Mesothelial cell of epicardium (in vitro differentiated cells): ENCODE measurements around the gene ADGRV1. TPM values are rescaled to one million over a fixed set of nuclear protein-coding genes. Genes with fewer than 3 reads are reported as not detected.

ENCODE experiments used
- DNase-seq, 2 experiments: peaks; one replicate each; pipeline ENCODE4 v3.0.0; 2021; ENCODE audit warnings: low spot score in 2 of 2; ENCODE audit not compliant: unreplicated experiment in 2 of 2
- H3K27ac Mint-ChIP-seq: 2 replicates; pipeline ENCODE4 v1.8.0; 2021; ENCODE audit warnings: mixed read lengths
- H3K27me3 Mint-ChIP-seq: 2 replicates; pipeline ENCODE4 v1.8.0; 2021; ENCODE audit warnings: low read depth, mixed read lengths
- H3K36me3 Mint-ChIP-seq: 2 replicates; pipeline ENCODE4 v1.8.0; 2021; ENCODE audit warnings: mixed read lengths
- H3K4me1 Mint-ChIP-seq: 2 replicates; pipeline ENCODE4 v1.8.0; 2021; ENCODE audit warnings: mixed read lengths
- H3K4me3 Mint-ChIP-seq: 2 replicates; pipeline ENCODE4 v1.8.0; 2021; ENCODE audit warnings: mild to moderate bottlenecking, moderate library complexity, mixed read lengths
- H3K9me3 Mint-ChIP-seq: 2 replicates; pipeline ENCODE4 v1.8.0; 2021; ENCODE audit warnings: mixed read lengths
- total RNA-seq: library from RNA; stranded (reverse); gene quantifications from 3 replicates; pipeline ENCODE4 v1.2.1, GENCODE V29; 2021
- TF ChIP-seq, protein P1 (sequence below): fragments of 200-600 bp; sonication (generic); IDR thresholded peaks from one replicate; pipeline ENCODE4 v1.5.0; 2021; ENCODE audit warnings: antibody characterized with exemption; ENCODE audit not compliant: unreplicated experiment

ADGRV1 gene
- total RNA-seq, 1 donor from 2014 or later = 25.4 TPM

- H3K27me3 Mint-ChIP-seq = no peaks in the 10 kb centered on the region
These were observed 244.1 kb downstream of the ADGRV1 start for GRCh38 chr5:90802474-90803317.

DNA sequence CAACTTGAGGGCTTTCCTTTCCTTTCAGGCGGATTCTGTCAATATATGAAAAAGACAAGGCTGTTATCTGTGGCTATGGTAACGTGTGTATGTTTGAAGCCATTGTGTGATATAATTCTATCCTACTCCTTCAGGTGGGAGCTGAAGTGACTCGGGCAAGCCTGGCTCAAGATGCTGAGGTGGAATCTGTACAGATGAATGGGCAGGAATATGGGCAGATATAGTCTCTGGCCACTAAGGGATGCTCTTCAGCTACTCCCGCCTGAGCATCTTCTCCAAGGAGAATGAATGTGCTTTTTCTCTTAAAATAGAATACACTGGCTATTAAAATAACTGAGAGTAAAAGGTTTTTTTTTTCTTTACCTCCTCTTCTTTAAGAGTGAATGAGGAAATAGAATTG is 244.8 kb downstream of the ADGRV1 start:
- Mint-ChIP-seq H3K4me3 (no peak overlapping the region), H3K27ac (no peak overlapping the region), H3K27me3 (no peaks in the 10 kb centered on the region), H3K4me1 (peaks cover 3% of the 10 kb centered on the region), H3K36me3 (peaks cover 2% of the 10 kb centered on the region), H3K9me3 (peaks cover 19% of the 10 kb centered on the region)
- no peak for DNase-seq
- TF ChIP-seq, protein P1, sequence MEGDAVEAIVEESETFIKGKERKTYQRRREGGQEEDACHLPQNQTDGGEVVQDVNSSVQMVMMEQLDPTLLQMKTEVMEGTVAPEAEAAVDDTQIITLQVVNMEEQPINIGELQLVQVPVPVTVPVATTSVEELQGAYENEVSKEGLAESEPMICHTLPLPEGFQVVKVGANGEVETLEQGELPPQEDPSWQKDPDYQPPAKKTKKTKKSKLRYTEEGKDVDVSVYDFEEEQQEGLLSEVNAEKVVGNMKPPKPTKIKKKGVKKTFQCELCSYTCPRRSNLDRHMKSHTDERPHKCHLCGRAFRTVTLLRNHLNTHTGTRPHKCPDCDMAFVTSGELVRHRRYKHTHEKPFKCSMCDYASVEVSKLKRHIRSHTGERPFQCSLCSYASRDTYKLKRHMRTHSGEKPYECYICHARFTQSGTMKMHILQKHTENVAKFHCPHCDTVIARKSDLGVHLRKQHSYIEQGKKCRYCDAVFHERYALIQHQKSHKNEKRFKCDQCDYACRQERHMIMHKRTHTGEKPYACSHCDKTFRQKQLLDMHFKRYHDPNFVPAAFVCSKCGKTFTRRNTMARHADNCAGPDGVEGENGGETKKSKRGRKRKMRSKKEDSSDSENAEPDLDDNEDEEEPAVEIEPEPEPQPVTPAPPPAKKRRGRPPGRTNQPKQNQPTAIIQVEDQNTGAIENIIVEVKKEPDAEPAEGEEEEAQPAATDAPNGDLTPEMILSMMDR = no peak

More at GRCh38 chr5:90802474-90803317, 244.1 kb downstream of the ADGRV1 start:
- no peak overlapping the region for H3K4me3 Mint-ChIP-seq
- H3K4me1 Mint-ChIP-seq = peaks cover 3% of the 10 kb centered on the region
- no peak overlapping the region for H3K27ac Mint-ChIP-seq
- H3K36me3 Mint-ChIP-seq = peaks cover 4% of the 10 kb centered on the region
- H3K9me3 Mint-ChIP-seq = peaks cover 26% of the 10 kb centered on the region
- DNase-seq = no peak
- TF ChIP-seq, protein P1 = peak; percentile 68

- Mint-ChIP-seq H3K36me3 (peaks cover 2% of the 10 kb centered on the region), H3K4me3 (no peak overlapping the region), H3K27ac (no peak overlapping the region), H3K4me1 (peaks cover 3% of the 10 kb centered on the region), H3K27me3 (no peaks in the 10 kb centered on the region), H3K9me3 (peaks cover 14% of the 10 kb centered on the region)
- TF ChIP-seq, protein P1 = no peak
- no peak for DNase-seq
These were observed 245.3 kb downstream of the ADGRV1 start for GRCh38 chr5:90803876-90804275.

DNA sequence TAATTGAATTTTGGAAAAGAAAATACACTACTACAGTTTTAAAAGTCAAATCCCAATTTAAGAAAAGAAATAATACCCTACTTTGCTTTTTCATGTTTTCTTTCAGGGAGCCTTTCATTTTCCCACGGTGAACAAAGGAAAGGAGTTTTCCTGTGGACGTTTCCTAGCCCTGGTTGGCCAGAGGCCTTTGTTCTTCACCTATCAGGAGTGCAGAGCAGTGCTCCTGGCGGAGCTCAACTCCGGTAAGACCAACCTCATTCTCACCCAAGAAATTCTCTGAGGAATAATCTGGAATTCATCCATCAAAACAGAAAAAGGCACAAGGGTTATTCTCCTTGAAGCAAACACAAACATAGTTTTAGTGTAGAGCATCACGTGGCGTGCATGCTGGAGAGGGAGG is 248.9 kb downstream of the ADGRV1 start:
- no peaks in the 10 kb centered on the region for H3K36me3 Mint-ChIP-seq
- H3K27me3 Mint-ChIP-seq = no peaks in the 10 kb centered on the region
- H3K9me3 Mint-ChIP-seq = no peaks in the 10 kb centered on the region
- no peak for DNase-seq
- H3K4me3 Mint-ChIP-seq = no peak overlapping the region
- TF ChIP-seq, protein P1 = no peak
- peaks cover 13% of the 10 kb centered on the region for H3K4me1 Mint-ChIP-seq
- no peak overlapping the region for H3K27ac Mint-ChIP-seq

GRCh38 chr5:90809311-90810056 is 250.9 kb downstream of the ADGRV1 start:
- Mint-ChIP-seq H3K9me3 (no peaks in the 10 kb centered on the region), H3K27me3 (no peaks in the 10 kb centered on the region), H3K36me3 (no peaks in the 10 kb centered on the region), H3K4me3 (no peak overlapping the region), H3K27ac (peak overlapping the region; percentile 72), H3K4me1 (peaks cover 13% of the 10 kb centered on the region)
- no peak for DNase-seq
- TF ChIP-seq, protein P1 = no peak
